HEK293 (cell line): ENCODE data around the gene MPHOSPH9.

Source experiments
- HIC1 ChIP-seq: fragments of 450-650 bp; formaldehyde crosslinking; IDR thresholded peaks from 2 replicates; pipeline ENCODE4 v1.5.1; 2016; ENCODE audit warnings: missing biosample characterization, missing genetic modification characterization
- HOXD13 ChIP-seq: sonication (generic); formaldehyde crosslinking; IDR thresholded peaks from 2 replicates; pipeline ENCODE4 v1.8.0; 2022; ENCODE audit warnings: missing genetic modification reagents, borderline replicate concordance
- MYNN ChIP-seq: fragments of 450-650 bp; formaldehyde crosslinking; IDR thresholded peaks from 2 replicates; pipeline ENCODE4 v1.5.1; 2016; ENCODE audit warnings: missing biosample characterization, missing genetic modification characterization, borderline replicate concordance
- OSR2 ChIP-seq: fragments of 450-650 bp; formaldehyde crosslinking; IDR thresholded peaks from 2 replicates; pipeline ENCODE4 v1.5.1; 2016; ENCODE audit warnings: missing biosample characterization, missing genetic modification characterization
- PRDM10 ChIP-seq: fragments of 450-650 bp; formaldehyde crosslinking; IDR thresholded peaks from 2 replicates; pipeline ENCODE4 v1.5.1; 2016; ENCODE audit warnings: missing biosample characterization, missing genetic modification characterization
- SCRT1 ChIP-seq: fragments of 450-650 bp; formaldehyde crosslinking; IDR thresholded peaks from 2 replicates; pipeline ENCODE4 v1.5.1; 2016; ENCODE audit warnings: missing biosample characterization, missing genetic modification characterization, borderline replicate concordance
- SP2 ChIP-seq: fragments of 450-650 bp; formaldehyde crosslinking; IDR thresholded peaks from 2 replicates; pipeline ENCODE4 v1.5.1; 2016; ENCODE audit warnings: missing biosample characterization, missing genetic modification characterization
- ZBTB10 ChIP-seq: fragments of 450-650 bp; formaldehyde crosslinking; IDR thresholded peaks from 2 replicates; pipeline ENCODE4 v1.5.1; 2016; ENCODE audit warnings: missing biosample characterization, missing genetic modification characterization
- ZBTB26 ChIP-seq: fragments of 450-650 bp; formaldehyde crosslinking; optimal IDR thresholded peaks from 2 replicates; pipeline ENCODE3; 2016; ENCODE audit warnings: missing biosample characterization, mild to moderate bottlenecking, missing genetic modification characterization
- ZNF140 ChIP-seq: fragments of 450-650 bp; formaldehyde crosslinking; IDR thresholded peaks from 2 replicates; pipeline ENCODE4 v1.5.1; 2016; ENCODE audit warnings: missing biosample characterization, missing genetic modification characterization
- ZNF184 ChIP-seq: fragments of 450-650 bp; IDR thresholded peaks from 2 replicates; pipeline ENCODE4 v1.5.1; 2018; ENCODE audit warnings: missing biosample characterization, mild to moderate bottlenecking, missing genetic modification characterization
- ZNF202 ChIP-seq: fragments of 450-650 bp; formaldehyde crosslinking; IDR thresholded peaks from 2 replicates; pipeline ENCODE4 v1.5.1; 2016; ENCODE audit warnings: missing biosample characterization, missing genetic modification characterization, borderline replicate concordance
- ZNF23 ChIP-seq: fragments of 450-650 bp; formaldehyde crosslinking; IDR thresholded peaks from 2 replicates; pipeline ENCODE4 v1.5.1; 2016; ENCODE audit warnings: missing biosample characterization, missing genetic modification characterization, borderline replicate concordance
- ZNF239 ChIP-seq: fragments of 450-650 bp; formaldehyde crosslinking; IDR thresholded peaks from 2 replicates; pipeline ENCODE4 v1.5.1; 2016; ENCODE audit warnings: missing biosample characterization, missing genetic modification characterization
- ZNF311 ChIP-seq: fragments of 450-650 bp; formaldehyde crosslinking; IDR thresholded peaks from 2 replicates; pipeline ENCODE4 v1.5.1; 2017; ENCODE audit warnings: missing biosample characterization, missing genetic modification characterization, borderline replicate concordance
- ZNF48 ChIP-seq: fragments of 450-650 bp; formaldehyde crosslinking; IDR thresholded peaks from 2 replicates; pipeline ENCODE4 v1.5.1; 2016; ENCODE audit warnings: missing biosample characterization, missing genetic modification characterization
- ZNF521 ChIP-seq: fragments of 450-650 bp; formaldehyde crosslinking; IDR thresholded peaks from 2 replicates; pipeline ENCODE4 v1.5.1; 2017; ENCODE audit warnings: missing biosample characterization, mild to moderate bottlenecking, missing genetic modification characterization
- ZNF600 ChIP-seq: fragments of 450-650 bp; formaldehyde crosslinking; IDR thresholded peaks from 2 replicates; pipeline ENCODE4 v1.5.1; 2016; ENCODE audit warnings: missing biosample characterization, missing genetic modification characterization
- ZNF621 ChIP-seq: fragments of 450-650 bp; formaldehyde crosslinking; IDR thresholded peaks from 2 replicates; pipeline ENCODE4 v1.5.1; 2017; ENCODE audit warnings: missing biosample characterization, missing genetic modification characterization
- ZNF654 ChIP-seq: fragments of 450-650 bp; formaldehyde crosslinking; IDR thresholded peaks from 2 replicates; pipeline ENCODE4 v1.5.1; 2016; ENCODE audit warnings: low read depth, missing biosample characterization, missing genetic modification characterization
- ZNF704 ChIP-seq: fragments of 450-650 bp; formaldehyde crosslinking; IDR thresholded peaks from 2 replicates; pipeline ENCODE4 v1.5.1; 2016; ENCODE audit warnings: missing biosample characterization, missing genetic modification characterization
- ZSCAN5A ChIP-seq: fragments of 450-650 bp; formaldehyde crosslinking; IDR thresholded peaks from 2 replicates; pipeline ENCODE4 v1.5.1; 2016; ENCODE audit warnings: missing biosample characterization, missing genetic modification characterization

MPHOSPH9 gene

GRCh38 chr12:123263196-123263817, 30.4 kb upstream of the MPHOSPH9 start (continued):
- TF ChIP-seq ZNF140 (tag by site-specific recombination) (no peak), PRDM10 (tag by site-specific recombination) (0 out of 2 replicates have a peak, but pooled peaks have one; percentile 15), SP2 (tag by site-specific recombination) (no peak), ZNF239 (no peak), ZNF654 (tag by site-specific recombination) (no peak), HOXD13 (CRISPR knock-in tag) (no peak), ZNF600 (tag by site-specific recombination) (peak; percentile 51), ZNF311 (tag by site-specific recombination) (no peak), HIC1 (tag by site-specific recombination) (no peak), ZNF521 (no peak), ZBTB26 (tag by site-specific recombination) (no peak), ZNF48 (tag by site-specific recombination) (no peak), ZBTB10 (tag by site-specific recombination) (no peak), ZNF202 (tag by site-specific recombination) (no peak), OSR2 (tag by site-specific recombination) (no peak), ZSCAN5A (tag by site-specific recombination) (no peak), SCRT1 (tag by site-specific recombination) (no peak), ZNF23 (tag by site-specific recombination) (no peak), ZNF621 (tag by site-specific recombination) (no peak), ZNF184 (tag by site-specific recombination) (no peak), MYNN (tag by site-specific recombination) (no peak), ZNF704 (tag by site-specific recombination) (no peak)
